ENCODE measurements around the gene ZC3H18.

DNA sequence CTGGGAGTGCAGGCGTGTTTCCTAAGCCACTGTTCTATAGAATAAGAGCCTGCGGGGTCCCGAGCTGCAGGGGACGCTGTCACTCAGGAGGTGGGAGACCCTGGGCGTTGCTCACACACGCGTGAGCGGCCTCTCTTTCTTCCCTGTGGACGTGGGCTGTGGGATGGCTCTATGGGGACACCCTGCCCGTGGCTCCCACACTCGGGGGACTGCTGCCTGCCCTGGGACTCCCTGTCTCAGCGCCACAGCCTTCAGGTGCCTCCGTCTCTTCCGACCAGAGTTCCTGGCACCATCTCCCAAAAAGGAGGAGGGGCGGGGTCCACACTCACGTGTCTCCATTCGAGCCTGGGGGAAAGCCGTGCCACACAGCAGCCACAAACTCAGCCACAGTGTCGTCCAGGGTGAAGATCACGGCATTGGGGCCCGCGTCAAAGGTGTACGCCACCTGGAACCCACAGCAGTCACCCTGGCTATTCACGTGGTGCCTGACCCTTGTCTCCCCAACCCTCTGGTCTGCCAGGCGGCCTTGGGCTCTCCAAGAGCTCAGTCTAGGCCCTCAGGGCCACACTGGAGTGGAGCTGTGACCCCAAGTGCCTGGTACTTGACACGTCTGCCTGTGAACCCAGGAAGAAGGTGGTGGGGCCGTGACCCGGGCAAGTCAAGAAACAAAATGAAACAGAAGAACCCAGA is 84.3 kb downstream of the ZC3H18 start:
- TF ChIP-seq, protein P1, sequence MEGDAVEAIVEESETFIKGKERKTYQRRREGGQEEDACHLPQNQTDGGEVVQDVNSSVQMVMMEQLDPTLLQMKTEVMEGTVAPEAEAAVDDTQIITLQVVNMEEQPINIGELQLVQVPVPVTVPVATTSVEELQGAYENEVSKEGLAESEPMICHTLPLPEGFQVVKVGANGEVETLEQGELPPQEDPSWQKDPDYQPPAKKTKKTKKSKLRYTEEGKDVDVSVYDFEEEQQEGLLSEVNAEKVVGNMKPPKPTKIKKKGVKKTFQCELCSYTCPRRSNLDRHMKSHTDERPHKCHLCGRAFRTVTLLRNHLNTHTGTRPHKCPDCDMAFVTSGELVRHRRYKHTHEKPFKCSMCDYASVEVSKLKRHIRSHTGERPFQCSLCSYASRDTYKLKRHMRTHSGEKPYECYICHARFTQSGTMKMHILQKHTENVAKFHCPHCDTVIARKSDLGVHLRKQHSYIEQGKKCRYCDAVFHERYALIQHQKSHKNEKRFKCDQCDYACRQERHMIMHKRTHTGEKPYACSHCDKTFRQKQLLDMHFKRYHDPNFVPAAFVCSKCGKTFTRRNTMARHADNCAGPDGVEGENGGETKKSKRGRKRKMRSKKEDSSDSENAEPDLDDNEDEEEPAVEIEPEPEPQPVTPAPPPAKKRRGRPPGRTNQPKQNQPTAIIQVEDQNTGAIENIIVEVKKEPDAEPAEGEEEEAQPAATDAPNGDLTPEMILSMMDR (IDR thresholded peaks at IDR 0.05) = no peak
- TF ChIP-seq ZNF121 (CRISPR knock-in tag; IDR thresholded peaks at IDR 0.05) (no peak), IRF2 (CRISPR knock-in tag; IDR thresholded peaks at IDR 0.05; ENCODE audit: borderline replicate concordance, low read depth) (no peak), TEAD4 (CRISPR knock-in tag; IDR thresholded peaks at IDR 0.05) (no peak), RELA (CRISPR knock-in tag; IDR thresholded peaks at IDR 0.05; ENCODE audit: borderline replicate concordance) (no peak), ZNF263 (CRISPR knock-in tag; IDR thresholded peaks at IDR 0.05; ENCODE audit: low read depth) (no peak)
- TF ChIP-seq, protein P2, sequence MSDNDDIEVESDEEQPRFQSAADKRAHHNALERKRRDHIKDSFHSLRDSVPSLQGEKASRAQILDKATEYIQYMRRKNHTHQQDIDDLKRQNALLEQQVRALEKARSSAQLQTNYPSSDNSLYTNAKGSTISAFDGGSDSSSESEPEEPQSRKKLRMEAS (CRISPR knock-in tag; IDR thresholded peaks at IDR 0.05) = no peak
- TF ChIP-seq, protein P3, sequence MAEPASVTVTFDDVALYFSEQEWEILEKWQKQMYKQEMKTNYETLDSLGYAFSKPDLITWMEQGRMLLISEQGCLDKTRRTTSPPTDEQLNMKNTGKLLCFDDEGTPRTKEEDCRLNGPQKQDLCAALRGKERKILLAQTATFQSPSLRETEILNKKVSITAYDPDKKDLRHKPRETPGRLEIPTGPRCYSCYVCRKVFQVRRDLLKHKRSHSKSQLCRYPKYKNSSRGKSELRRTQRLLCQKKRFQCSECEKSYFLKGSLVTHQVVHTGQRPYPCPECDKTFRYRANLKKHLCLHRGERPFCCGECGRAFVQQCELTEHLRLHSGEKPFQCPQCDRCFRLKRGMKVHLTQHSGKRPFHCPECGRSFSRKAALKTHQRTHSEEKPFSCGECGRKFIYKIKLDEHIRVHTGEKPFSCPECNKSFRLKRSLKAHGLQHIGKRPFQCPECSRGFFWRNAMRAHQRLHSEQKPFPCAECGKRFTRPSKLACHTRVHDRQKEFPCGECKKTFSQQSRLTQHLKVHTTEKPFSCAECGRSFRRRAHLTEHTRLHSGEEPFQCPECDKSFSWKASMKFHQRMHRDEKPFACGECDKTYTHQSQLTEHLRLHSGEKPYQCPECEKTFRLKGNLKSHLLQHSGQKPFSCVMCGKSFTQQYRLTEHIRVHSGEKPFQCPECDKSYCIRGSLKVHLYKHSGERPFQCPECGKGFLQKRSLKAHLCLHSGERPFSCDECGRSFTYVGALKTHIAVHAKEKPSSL (CRISPR knock-in tag; conservative IDR thresholded peaks at IDR 0.05) = no peak
- TF ChIP-seq, protein P4, sequence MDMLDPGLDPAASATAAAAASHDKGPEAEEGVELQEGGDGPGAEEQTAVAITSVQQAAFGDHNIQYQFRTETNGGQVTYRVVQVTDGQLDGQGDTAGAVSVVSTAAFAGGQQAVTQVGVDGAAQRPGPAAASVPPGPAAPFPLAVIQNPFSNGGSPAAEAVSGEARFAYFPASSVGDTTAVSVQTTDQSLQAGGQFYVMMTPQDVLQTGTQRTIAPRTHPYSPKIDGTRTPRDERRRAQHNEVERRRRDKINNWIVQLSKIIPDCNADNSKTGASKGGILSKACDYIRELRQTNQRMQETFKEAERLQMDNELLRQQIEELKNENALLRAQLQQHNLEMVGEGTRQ (CRISPR knock-in tag; IDR thresholded peaks at IDR 0.05) = no peak
- TF ChIP-seq, protein P5, sequence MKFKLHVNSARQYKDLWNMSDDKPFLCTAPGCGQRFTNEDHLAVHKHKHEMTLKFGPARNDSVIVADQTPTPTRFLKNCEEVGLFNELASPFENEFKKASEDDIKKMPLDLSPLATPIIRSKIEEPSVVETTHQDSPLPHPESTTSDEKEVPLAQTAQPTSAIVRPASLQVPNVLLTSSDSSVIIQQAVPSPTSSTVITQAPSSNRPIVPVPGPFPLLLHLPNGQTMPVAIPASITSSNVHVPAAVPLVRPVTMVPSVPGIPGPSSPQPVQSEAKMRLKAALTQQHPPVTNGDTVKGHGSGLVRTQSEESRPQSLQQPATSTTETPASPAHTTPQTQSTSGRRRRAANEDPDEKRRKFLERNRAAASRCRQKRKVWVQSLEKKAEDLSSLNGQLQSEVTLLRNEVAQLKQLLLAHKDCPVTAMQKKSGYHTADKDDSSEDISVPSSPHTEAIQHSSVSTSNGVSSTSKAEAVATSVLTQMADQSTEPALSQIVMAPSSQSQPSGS (CRISPR knock-in tag; IDR thresholded peaks at IDR 0.05; ENCODE audit: borderline replicate concordance, low read depth) = no peak

All from WTC11 (cell line).